Breast epithelium (tissue), 4 donors: ENCODE data around the gene ADPRH. TPM values are rescaled to one million over a fixed set of nuclear protein-coding genes. Genes with fewer than 3 reads are reported as not detected.

Experiments
- DNase-seq, 2 donors: peaks; one replicate each; pipeline ENCODE4 v3.0.0-alpha.2; 2019; ENCODE audit warnings: low spot score in 2 of 2
- H3K27ac ChIP-seq, 2 donors: fragments of 200-600 bp; sonication (generic) in 1 of 2; one replicate each; pipeline ENCODE4 v1.5.1; 2016 to 2019; ENCODE audit warnings: mild to moderate bottlenecking in 1 of 2
- H3K27me3 ChIP-seq, 2 donors: fragments of 200-600 bp; sonication (generic) in 1 of 2; one replicate each; pipeline versions ENCODE4 v1.5.1 to v1.6.0; 2017 to 2019; ENCODE audit warnings: control low read depth in 1 of 2, mild to moderate bottlenecking in 1 of 2
- H3K36me3 ChIP-seq: fragments of 200-600 bp; one replicate; pipeline ENCODE4 v1.5.1; 2019
- H3K4me1 ChIP-seq, 2 donors: fragments of 200-600 bp; sonication (generic); one replicate each; pipeline ENCODE4 v1.5.1; 2016 to 2019; ENCODE audit warnings: control low read depth in 1 of 2
- H3K4me3 ChIP-seq, 3 donors: fragments of 200-600 bp; sonication (generic); 1 replicate in 2 of 3; 2 replicates in 1 of 3; pipeline ENCODE4 v1.5.1; 2016 to 2019; ENCODE audit warnings: mild to moderate bottlenecking in 3 of 3, moderate library complexity in 2 of 3
- H3K9me3 ChIP-seq, 2 donors: fragments of 200-600 bp; sonication (generic) in 1 of 2; one replicate each; pipeline ENCODE4 v1.5.1; 2016 to 2019; ENCODE audit warnings: control low read depth in 1 of 2
- CTCF ChIP-seq, 3 donors: fragments of 450-650 bp; IDR thresholded peaks; one replicate each; pipeline ENCODE4 v1.5.1; 2016 to 2017; ENCODE audit warnings: antibody characterized with exemption in 3 of 3, mild to moderate bottlenecking in 3 of 3, moderate library complexity in 3 of 3
- POLR2A ChIP-seq: fragments of 450-650 bp; IDR thresholded peaks from one replicate; pipeline ENCODE4 v1.6.1; 2016; ENCODE audit warnings: antibody characterized with exemption, mild to moderate bottlenecking, moderate library complexity
- POLR2AphosphoS5 ChIP-seq, 3 donors: sonication (generic); formaldehyde crosslinking; IDR thresholded peaks; one replicate each; pipeline ENCODE4 v1.6.1; 2017; ENCODE audit warnings: antibody characterized with exemption in 3 of 3
- intact Hi-C: fragments of 100-400 bp; cut with DNase I; formaldehyde crosslinking; loops from one replicate; pipeline ENCODE4 v1.15.1; 2023; ENCODE audit warnings: low total_unique reads
- total RNA-seq, 3 donors: library from RNA; depleted of rRNA; stranded (reverse); fragments of >200 nt; gene quantifications; one replicate each; pipeline ENCODE4 v1.1.0, GENCODE V29; 2016

ADPRH gene
- total RNA-seq, 3 donors from 2014 or later, result 5.9 to 10.9 (median 9.8) TPM

DNA sequence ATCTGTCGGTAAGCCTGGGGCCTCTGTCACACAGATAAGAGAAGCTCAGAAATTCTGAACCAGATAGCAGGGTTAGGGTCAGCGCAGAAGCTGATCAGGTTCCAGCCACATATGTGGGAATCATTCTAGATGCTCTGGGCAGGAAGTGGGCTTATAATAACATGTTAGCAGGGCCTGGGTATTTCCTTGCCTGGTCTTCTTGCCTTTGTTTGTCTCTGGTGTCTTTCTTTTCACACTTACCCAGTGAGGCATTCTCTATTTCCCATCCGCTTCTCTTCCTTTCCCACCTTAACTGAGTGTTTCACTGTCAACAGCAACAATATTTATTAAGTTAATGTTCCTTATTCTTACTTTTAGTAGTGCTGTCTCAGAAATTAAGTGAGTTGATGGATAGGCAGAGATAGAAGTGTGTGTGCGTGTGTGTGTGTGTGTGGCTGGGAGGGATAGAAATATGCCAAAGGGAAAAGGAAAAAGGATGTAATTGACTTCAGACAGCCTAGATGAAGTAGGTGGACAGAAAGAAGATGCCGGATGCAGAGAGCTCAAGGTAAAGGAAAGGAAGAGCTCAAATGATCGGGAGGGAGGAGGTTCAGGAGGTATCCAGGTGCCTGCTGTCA, 20.4 kb downstream of the ADPRH start:
- intact Hi-C loops, result no loop called here
- H3K9me3 ChIP-seq, result no peaks in the 10 kb centered on the region
- H3K4me1 ChIP-seq, result no peaks in the 10 kb centered on the region
- no peak overlapping the region for H3K27ac ChIP-seq
- H3K36me3 ChIP-seq, result no peaks in the 10 kb centered on the region
- TF ChIP-seq POLR2A (no peak), POLR2AphosphoS5 (IDR thresholded peaks at IDR 0.05) (no peak), CTCF (IDR thresholded peaks at IDR 0.05) (no peak)
- no peaks in the 10 kb centered on the region for H3K27me3 ChIP-seq
- DNase-seq, result no peak
- H3K4me3 ChIP-seq, result no peak overlapping the region

DNA sequence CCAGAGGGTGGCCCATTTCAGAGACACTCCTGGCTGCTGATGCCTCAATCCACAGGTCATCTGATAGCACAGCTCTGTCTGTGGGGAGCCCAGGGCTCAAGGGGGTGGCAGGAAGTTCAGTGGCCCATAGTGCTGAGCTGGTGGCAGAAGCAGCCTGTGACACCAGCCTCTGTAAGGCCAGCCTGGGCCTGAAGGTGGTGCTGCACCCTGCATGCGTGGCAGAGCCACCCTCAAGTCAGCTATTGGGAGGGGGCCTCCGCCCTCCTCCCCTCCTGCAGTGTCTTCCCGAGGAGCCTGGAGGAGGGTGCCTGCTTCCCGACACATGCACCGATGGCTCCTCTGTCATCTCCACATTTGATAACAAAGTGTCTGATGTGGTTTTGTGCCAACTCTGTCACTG, 21.4 kb downstream of the ADPRH start:
- H3K4me3 ChIP-seq, result no peak overlapping the region
- no peaks in the 10 kb centered on the region for H3K27me3 ChIP-seq
- no peaks in the 10 kb centered on the region for H3K4me1 ChIP-seq
- intact Hi-C loops, result no loop called here
- H3K36me3 ChIP-seq, result no peaks in the 10 kb centered on the region
- no peak for DNase-seq
- TF ChIP-seq CTCF (IDR thresholded peaks at IDR 0.05) (no peak), POLR2AphosphoS5 (IDR thresholded peaks at IDR 0.05) (no peak), POLR2A (no peak)
- H3K27ac ChIP-seq, result no peak overlapping the region
- no peaks in the 10 kb centered on the region for H3K9me3 ChIP-seq

DNA sequence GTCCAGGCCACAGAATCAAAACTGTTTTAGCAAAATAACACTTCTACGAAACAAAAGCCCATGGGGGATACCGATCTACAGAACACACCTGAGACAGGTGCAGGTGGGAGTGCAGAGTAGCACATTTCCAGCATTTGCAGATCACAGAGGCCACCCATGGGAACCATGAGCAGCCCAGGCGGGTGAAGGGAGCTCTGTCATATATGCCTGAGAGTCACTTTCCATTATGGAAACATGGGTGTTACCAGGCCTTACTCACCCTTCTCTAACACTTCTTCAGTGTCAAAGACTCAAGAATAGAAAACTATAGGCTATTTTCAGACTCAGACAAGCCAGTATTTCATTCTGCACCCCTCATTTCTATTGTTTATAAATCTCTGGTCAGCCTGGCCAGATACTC, 21.9 kb downstream of the ADPRH start:
- Histone ChIP-seq H3K27me3 (no peaks in the 10 kb centered on the region), H3K4me3 (no peak overlapping the region), H3K4me1 (no peaks in the 10 kb centered on the region), H3K27ac (no peak overlapping the region), H3K36me3 (no peaks in the 10 kb centered on the region), H3K9me3 (no peaks in the 10 kb centered on the region)
- TF ChIP-seq POLR2AphosphoS5 (IDR thresholded peaks at IDR 0.05), result no peak
- no peak for TF ChIP-seq POLR2A
- TF ChIP-seq CTCF (IDR thresholded peaks at IDR 0.05), result no peak
- no peak for DNase-seq
- intact Hi-C loops, result no loop called here

DNA sequence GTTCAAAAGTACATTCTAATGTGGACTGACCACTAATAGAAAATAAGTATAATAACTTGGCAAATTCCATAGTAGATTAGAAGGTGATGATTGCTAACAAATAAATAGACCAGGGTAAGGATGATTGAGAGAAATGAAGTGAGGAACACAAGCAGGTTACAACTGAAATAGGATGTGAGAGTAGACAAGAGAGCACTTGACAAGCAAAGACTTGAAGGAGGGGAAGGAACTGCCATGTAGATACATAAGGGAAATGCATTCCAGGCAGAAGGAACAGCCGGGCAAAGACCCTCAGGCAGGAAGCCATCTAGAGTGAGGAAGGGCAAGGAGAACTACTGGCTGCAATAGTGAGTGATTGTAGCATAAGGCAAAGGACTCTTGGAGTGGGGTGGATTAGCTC, 23.4 kb downstream of the ADPRH start:
- H3K27ac ChIP-seq, result no peak overlapping the region
- no peaks in the 10 kb centered on the region for H3K9me3 ChIP-seq
- no peak overlapping the region for H3K4me3 ChIP-seq
- H3K4me1 ChIP-seq, result no peaks in the 10 kb centered on the region
- intact Hi-C loops, result no loop called here
- DNase-seq, result no peak
- no peak for TF ChIP-seq POLR2AphosphoS5 (IDR thresholded peaks at IDR 0.05)
- TF ChIP-seq POLR2A, result no peak
- no peak for TF ChIP-seq CTCF (IDR thresholded peaks at IDR 0.05)
- no peaks in the 10 kb centered on the region for H3K36me3 ChIP-seq
- no peaks in the 10 kb centered on the region for H3K27me3 ChIP-seq

DNA sequence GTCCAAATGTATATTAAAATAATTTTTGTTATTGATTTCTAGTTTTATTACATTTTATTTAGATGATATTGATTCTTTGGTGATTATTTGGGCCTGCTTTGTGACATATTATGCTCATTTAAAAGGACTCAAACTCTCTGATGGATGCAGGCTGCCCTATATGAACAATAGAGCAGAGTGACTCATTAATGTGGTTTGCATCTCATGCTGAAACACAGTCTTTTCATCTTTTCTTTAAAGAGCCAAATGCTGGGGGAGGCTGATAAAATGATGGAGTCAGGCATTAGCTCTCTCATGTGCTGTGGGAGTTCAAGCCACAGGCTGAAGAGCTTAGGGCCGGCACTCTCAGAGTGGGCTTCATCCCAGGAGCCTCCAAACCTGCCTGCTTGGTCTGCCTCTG, 25.6 kb downstream of the ADPRH start:
- Histone ChIP-seq H3K9me3 (no peaks in the 10 kb centered on the region), H3K4me1 (no peaks in the 10 kb centered on the region), H3K27me3 (no peaks in the 10 kb centered on the region), H3K4me3 (no peak overlapping the region), H3K36me3 (no peaks in the 10 kb centered on the region), H3K27ac (no peak overlapping the region)
- no peak for DNase-seq
- intact Hi-C loops, result no loop called here
- TF ChIP-seq CTCF (IDR thresholded peaks at IDR 0.05) (no peak), POLR2A (no peak), POLR2AphosphoS5 (IDR thresholded peaks at IDR 0.05) (no peak)
